ENCODE data around the gene OTULIN.

The OTULIN gene

DNA sequence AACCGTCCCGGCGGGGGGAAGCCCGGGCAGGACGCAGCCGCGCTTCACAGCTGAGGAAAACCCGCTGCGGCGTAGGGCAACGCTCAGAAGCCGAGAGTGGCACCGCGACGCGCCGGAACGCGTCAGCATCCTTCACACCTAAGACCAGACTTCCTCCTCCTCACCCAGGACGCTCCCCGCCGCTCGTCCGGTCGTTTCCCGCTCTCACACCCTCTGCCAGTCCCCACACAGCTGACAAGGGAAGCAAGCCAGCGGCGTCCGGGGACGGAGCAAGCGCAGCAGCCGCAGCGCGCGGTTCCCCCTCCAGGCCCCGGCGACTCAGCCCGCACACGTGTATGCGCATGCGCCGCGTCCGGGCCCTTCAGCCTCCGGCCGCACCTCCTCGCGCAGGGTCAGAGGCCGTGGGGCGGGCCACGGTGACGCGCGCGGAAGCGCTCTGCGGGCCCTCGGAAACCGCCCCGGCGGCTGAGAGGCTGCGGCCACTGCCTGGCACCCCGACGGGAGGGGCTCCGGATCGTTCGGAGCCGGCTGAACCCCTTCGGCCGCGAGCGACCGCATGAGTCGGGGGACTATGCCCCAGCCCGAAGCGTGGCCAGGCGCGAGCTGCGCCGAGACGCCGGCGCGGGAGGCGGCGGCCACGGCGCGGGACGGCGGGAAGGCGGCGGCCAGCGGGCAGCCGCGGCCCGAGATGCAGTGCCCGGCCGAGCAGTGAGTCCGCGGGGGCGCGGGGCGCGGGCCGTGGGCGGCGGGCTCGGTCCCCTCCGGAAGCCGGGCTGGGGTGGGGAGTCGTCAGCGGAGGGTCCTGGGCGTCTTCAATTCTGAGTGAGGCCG lies at the start of gene OTULIN:
TSS of gene OTULIN (plus strand) at position 449 of the 831 bp plus-strand sequence. CDS start at position 557, 108 bp downstream.
- peak; percentile 39 to 95 (median 88) for DNase-seq

DNA sequence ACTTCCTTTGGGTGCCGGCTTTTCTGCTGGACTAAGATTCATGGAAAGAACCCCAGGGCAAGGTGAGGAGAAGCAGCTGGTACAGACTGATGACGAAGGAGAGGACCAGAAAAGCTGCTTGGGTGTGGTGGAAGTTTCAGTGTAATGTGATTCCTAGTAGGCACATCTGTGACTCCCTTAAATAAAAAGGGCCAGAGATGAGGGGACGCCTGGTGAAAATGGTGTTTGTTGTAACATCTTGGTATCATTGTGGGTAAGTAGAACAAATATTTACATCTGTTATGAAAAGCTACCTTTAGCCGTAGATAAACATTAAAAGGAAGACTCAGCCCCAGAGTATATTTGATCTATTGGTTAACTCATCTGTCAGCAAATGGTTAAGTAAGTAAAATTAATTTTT lies 49.2 kb upstream of the OTULIN start:
- no peak for DNase-seq

DNA sequence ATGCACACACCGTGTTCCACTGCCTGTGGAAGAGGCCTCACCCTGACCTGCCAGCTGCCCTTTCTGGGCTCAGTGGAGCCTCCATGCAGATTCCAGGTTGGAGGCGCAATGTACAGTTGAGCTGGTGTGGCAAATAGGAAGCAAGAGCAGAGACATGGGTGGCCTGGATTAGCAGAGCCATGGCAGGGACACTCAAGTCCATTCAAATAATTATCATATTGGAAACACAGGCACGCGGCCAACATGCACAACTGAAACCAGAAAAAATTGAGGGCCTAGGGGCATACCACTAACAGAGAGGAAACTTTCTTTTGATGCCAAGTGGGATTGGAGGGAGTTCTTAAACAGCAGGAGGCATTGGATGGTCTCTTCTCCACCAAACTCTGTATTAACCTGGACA lies 47.1 kb upstream of the OTULIN start:
- DNase-seq: no peak

DNA sequence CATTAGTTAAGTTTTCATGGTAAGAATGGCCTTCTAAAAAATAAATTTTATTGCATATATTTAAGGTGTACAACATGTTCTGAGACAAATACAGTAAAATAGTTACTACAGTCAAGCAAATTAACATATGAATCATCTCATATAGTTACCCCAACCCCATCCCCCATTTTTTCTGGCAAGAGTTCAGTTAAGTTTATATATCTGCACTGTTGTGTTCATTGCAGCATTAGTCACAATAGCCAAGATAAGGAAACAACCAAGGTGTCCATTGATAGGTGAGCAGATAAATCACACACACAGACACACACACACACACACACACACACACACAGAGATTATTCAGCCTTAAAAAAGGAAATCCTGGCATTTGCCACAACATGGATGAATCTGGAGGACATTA lies 37.2 kb upstream of the OTULIN start:
- DNase-seq: no peak

DNA sequence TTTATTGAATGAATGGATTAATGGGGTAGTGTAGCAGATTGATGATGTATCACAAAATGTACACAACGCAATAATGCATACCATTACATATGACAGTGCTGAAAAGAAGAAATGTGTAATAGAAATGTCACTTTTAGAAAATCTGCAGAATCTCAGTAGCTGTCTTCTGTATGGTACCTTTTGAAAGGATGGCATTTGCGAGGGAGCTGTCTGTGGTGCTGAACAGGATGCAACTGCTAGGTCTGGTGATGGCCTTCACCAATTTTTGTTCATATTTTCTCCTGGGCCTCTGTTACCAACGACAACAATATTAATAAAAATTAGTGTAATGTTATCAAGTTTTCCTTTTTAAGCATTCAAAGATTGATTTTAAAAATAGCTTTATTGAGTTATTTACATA lies 36.2 kb upstream of the OTULIN start:
- DNase-seq: no peak

DNA sequence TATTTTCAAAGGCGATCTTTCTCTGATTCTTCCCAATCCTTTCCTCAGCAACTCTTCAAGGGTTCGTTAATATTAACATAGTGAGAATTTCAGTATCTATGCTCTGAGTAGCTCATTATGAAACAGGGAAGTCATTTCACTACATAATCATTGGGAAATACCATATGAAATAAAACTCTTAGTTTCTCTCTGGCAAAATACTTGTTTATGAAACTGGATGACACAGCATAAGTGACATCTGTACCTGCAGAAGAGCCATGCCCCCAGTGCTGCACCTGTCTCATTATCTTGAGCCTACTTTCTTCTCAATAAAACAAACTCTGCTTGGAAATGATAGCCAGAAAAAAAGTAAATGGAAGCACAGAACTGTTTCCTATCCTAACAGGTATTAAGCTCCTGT lies 33.8 kb upstream of the OTULIN start:
- no peak for DNase-seq

DNA sequence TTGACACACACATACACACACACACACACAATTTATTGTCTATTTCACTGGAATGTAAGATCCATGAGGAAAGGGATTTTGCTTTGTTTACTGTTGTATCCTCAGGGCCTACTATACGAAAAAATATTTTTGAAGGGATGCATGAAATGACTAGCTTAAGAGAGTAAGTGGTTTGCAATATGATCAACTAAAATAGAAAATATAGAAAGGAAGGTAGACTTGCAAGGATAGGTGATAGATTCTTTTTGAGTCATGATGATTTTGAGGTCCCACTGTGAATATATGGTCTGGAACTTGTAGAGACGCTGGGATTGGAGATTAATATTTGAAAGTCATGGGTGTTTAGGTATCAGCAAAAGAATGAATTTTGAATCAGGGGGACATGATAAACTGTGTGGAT lies 28.9 kb upstream of the OTULIN start:
- DNase-seq: no peak

DNA sequence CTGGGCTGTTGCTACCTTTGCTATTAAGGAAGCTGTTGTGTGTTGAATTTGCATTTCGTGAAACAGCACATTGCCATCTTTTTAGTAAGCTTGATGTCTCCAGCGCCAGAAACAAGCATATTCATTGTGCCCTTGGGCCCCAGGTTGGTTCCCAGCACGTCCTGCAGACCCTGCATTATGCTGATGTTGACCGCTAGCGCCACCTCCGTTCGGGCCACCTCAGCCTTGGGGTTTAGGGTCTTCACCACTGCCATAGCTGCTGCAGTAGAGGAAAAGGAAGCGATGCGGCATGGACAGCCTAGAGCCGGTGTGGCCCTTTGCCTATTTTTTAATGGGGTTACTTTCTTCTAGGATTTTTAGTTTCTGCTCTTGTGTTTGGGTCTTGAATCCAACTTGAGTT lies 23.8 kb upstream of the OTULIN start:
- DNase-seq: no peak

DNA sequence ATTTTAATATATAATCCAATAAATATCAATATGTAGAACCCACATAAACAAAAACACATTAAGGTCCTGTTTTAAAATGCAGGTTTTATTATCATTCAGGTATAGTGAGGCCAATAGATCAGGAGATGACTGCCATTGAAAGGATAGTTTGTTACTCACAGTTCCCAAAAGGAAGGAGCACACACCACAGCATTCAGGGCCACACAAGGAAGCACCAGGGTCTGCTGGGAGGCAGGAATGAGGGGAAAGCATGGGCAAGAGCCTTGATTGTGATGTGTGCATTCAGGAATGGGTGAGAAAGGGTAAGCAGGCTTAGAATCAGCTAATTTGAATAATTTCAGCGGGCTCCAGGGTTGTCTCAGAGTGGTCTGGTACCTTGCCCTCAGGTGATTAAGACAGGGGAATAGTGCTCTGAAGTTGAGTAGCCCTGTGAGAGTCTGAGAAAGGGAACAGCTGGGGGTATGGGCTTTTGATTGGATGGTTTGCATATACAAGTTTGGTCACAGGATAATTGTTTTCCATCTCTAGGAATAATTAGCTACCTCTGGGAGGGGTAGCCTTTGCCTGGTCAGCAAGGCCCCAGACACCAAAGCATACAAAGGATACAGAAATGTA lies 19.8 kb upstream of the OTULIN start:
- no peak for DNase-seq

DNA sequence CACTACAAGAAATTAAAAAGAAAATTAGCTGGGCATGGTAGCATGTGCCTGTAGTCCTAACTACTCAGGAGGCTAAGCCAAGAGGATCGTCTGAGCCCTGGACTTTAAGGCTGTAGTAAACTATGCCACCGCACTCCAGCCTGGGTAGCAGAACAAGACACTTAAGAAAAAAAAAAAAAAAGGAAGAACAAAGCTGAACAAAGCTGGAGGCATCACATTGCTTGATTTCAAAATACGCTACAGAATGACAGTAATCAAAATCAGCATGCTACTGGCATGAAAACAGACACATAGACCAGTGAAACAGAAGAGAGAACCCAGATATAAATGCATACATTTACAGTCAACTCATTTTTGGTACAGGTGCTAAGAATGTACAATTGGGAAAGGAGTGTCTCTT lies 14.5 kb upstream of the OTULIN start:
- DNase-seq: no peak

DNA sequence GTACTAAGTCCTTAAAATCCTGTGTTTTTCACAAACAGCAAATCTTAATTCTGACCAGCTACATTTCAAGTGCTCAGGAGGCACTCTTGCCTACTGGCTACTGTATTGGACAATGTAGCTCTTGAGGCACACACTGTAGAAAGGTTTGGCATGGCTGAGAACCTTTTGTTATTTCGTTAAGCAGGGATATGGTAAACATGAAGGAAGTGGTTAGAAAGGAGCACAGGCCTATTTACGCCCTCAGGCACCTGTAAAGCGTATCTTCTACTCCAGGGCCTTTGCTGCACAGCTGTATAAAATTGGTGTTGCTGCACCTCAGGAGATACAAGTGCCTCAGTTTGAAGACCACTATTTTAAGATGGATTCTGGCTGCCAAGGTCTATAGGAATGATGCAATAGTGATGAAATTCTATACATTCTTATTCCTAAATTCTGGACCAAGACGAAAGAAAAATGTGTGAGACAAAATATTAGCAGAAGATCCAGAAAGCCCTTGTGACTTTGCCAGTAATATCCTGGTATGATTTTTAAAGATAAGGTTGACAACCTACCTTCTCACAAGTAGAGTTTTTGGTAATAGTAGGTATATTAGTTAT lies 9.3 kb upstream of the OTULIN start:
- DNase-seq: no peak

DNA sequence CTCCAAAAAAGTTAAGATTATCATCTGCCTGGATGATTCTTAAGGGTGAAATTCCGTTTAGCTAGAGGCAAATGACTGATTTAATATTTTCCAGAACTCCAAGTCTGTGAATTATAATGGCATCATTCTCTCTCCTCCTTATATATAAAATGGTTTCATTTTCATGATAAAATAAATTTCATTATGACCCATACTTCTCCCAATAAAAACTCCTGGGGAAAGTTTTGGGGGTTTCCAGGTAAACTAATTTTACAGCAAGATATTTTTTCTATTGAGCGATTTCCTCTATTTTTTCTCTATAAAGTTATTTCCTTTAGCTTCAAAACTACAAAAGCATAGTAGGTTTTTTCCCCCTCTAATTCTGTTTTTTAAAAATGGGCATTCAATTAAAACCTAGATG lies 7.6 kb upstream of the OTULIN start:
- DNase-seq: no peak

DNA sequence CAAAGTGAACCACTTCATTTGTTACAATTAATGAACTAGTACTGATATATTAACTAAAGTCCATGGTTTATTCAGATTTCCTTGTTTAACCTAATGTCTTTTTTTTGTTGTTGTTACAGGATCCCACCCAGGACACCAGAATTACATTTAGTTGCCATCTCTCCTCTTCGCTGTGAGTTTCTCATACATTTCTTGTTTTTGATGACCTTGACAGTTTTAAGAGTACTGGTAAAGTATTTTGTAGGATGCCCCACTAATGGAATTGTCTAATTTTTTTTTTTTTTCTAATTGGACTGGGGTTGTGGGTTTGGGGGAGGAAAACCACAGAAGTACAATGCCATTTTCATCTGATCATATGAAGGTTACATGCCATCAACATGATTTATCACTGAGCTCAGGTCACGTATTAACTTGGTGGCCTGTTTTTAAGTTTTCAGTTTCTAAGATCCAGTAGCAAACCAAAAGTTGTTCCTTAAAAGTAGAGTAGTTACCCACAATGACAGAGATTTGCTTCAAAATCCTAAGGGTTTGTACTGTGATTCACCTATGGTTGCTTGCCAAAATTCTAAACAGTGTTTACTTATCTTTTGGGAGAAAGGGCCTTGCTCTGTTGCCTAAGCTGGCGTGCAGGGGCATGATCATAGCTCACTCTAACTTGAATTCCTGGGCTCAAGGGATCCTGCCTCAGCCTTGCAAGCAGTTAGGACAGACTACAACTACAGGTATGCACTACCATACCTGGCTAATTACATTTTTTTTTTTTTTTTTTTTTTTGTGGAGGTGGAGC lies 4.5 kb upstream of the OTULIN start:
- DNase-seq: no peak

DNA sequence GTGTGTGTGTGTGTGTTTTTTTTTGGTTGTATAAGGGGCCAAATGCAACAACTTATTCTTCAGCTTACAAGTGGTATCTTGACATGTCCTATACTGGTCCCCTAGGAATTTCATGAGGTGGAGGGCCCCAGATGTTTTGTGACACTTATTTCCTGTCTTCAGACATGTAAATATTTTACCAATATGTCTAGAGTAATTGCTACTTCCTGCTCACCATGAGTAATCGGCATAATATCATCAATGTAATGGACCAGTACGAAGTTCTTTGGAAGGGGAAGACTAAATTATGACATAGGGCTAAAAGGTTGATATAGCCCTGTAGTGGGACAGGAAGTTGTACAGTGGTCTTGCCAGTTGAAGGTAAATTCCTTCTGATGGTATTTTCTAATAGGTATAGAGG lies 3.7 kb upstream of the OTULIN start:
- DNase-seq: no peak

DNA sequence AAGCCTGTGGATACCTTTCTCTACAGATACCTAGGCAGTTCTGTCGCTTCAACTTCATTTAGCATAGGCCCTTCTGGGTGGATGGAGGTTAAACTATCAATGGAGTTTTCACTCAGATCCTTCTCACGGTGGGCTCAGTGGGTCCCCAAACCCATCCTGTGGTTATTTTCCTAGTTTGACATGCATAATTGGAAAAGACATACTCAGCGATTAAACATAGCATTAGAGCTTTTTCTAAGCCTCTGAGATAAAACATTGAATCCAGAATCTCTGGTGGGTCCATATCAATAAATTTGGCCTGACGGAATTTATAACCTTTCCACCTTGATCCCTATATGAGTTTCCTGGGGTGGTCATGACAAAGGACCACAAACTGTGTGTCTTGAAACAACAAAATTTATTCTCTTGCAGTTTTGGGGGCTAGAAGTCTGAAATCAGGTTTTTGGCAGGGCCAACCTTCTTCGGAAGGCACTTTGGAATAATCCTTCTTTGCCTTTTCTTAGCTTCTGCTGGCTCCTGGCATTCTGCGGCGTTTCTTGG lies 1.7 kb upstream of the OTULIN start:
- no peak for DNase-seq

DNA sequence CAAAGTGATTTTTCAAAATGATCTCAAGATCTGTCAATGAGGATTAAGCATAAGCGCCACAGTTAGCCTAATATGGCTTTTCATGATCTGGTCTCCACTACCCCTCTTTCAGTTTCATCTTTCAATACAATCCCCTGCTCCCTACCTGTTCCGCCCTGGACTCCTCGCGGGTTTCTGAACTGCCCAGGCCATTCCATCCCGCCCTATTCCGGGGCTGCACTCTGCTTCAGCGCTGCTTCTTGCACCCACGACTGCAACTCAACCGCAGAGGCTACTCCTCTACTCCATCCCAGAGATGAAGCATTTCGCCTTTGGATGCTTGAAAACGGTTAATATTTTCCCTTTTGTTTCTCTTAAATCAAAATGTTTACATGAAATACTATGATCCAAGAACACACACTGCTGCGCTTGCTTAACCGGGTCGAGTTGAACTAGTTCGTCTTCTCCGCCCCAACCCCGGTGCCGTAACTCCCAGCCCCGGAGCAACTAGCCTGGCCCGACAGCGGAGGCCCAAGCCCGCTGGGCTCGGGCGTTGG lies 716 bp upstream of the OTULIN start:
- peak in 4 of 58 donors; percentile 23 to 49 (median 37) for DNase-seq

DNA sequence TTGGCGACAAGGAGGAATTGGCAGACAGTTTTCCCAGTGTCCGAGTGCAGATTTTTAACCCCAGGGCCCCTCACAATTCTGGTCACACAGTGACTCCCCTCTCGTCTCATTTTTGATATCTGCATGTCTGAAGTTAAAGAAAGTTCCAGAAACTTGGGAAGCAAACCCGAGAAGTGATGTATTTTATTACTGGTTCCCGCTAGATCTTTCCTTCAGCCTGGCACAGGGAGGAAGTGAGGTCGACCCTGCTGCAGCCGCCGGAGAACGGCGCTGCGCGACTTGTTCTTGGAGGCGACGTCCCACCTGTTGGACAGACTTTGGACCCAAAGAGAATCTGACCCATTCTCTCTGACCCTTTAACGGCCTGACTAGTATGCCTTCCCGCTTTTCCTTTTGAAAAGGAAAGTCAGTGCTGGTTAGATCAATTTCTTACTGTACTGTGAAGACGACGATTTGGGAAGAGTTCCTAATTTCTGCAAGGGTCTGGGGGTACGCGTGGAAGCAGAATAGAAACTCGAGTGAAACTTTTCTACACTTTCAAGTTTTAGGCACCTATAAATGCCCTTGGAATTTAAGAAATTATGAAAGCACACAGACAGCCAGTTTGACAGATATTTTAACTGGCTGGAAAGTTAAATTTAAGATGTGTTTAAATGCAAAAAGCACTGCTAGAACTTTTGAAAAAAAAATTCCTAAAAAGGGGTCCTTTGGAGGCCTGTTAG lies 744 bp downstream of the OTULIN start:
- DNase-seq: peak in 20 of 58 donors; percentile 5 to 55 (median 26)

DNA sequence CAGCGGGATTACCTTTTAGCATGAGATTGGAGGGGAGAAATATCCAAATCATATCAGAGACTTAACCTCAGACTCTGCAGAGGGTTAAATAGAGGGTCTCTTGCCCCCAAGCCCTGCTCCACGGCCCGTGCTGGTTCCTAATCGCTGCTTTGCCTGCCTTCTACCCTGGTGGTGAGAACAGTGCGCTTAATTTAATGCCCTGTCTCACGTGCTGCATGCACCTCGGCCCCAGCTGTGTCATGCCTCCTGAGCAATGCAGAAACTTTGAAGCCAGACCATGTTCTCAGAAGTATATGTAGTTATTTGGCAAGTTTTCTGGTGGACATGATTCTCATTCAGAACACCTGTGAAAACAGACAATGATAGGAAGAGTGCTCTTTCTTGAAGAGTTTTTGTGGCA lies 1.4 kb downstream of the OTULIN start:
- no peak for DNase-seq

DNA sequence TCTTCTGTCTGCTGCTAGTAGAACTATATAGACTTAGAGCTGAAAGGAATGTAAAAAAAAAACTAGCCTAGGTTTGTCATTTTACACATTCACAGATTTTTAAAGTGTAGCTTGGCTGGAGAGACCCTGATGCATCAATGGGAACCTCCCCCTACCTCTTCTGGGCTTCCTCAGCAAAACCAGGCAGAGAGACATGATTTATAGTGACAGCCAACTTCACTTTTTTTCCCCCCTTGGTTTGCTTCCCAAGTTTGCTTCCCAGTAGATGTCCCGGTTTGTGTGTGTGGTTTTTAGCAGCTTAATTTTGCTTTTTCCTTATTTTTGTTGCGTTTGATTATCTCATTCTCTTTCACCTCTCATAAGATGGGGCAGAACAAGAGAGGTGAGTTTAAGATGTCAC lies 1.8 kb downstream of the OTULIN start:
- DNase-seq: no peak

DNA sequence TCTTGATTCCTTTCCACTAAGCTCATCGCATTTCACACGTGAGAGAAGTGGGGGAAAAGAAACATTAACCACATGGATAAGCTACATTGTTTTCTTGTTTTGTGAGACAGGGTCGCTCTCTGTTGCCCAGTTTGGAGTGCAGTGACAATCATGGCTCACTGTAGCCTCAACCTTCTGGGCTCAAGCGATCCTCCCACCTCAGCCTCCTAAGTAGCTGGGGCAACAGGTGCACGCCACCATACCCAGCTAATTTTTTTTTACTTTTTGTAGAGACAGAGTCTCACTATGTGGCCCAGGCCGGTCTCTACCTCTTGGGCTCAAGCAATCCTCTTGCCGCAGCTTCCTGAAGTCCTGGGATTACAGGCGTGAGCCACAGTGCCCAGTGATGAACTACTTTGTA lies 2.8 kb downstream of the OTULIN start:
- no peak for DNase-seq

DNA sequence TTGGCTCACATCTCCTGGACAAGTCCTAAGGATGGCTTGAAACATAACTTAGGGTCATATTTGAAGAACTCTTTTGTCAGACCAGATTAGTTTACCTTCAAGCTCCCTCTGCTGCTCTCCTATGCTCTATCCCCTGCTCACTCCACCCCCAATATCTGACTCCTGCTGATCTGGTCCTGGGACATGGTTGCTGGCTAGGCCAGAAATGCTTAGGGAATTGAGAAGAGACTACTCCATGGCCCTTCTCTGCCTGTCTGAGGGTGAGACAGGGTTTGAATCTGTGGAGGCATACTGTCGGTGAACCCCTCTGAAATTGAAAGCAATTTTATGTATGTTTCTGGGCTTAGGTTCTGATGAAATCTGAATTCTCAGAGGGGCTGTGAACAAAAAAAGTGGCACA lies 3.3 kb downstream of the OTULIN start:
- no peak for DNase-seq
